ENCODE data around the gene FIGNL2.
"Not testable (repeated sequence)": the region's sequence is repeated elsewhere in the genome, so short reads cannot be mapped to it uniquely, and the experiment has no call there.

The FIGNL2 gene

GRCh38 chr12:51813931-51814310, 34.6 kb downstream of the FIGNL2 start:
- no peak for DNase-seq

GRCh38 chr12:51812871-51813270, 35.6 kb downstream of the FIGNL2 start:
- no peak for DNase-seq

GRCh38 chr12:51811203-51812202, 37.0 kb downstream of the FIGNL2 start:
- no peak for DNase-seq

GRCh38 chr12:51809193-51809592, 39.3 kb downstream of the FIGNL2 start:
- no peak for DNase-seq

GRCh38 chr12:51806896-51807295, 41.6 kb downstream of the FIGNL2 start:
- DNase-seq, result no peak

GRCh38 chr12:51801027-51801426, 47.5 kb downstream of the FIGNL2 start:
- DNase-seq, result no peak

- DNase-seq, result no peak
Measured at GRCh38 chr12:51798501-51798900, 50.0 kb downstream of the FIGNL2 start.

- DNase-seq, result not testable (repeated sequence)
Measured at GRCh38 chr12:51798051-51798450, 50.5 kb downstream of the FIGNL2 start.

GRCh38 chr12:51797301-51797700, 51.2 kb downstream of the FIGNL2 start:
- DNase-seq, result no peak

GRCh38 chr12:51793201-51793600, 55.3 kb downstream of the FIGNL2 start:
- DNase-seq, result no peak

GRCh38 chr12:51792417-51792816, 56.1 kb downstream of the FIGNL2 start:
- DNase-seq, result no peak

GRCh38 chr12:51788876-51789275, 59.6 kb downstream of the FIGNL2 start:
- DNase-seq, result no peak

- no peak for DNase-seq
Measured at GRCh38 chr12:51785906-51786305, 62.6 kb downstream of the FIGNL2 start.

GRCh38 chr12:51784688-51785087, 63.8 kb downstream of the FIGNL2 start:
- DNase-seq, result no peak

- no peak for DNase-seq
Measured at GRCh38 chr12:51779876-51780275, 68.6 kb downstream of the FIGNL2 start.

GRCh38 chr12:51777973-51778372, 70.5 kb downstream of the FIGNL2 start:
- DNase-seq, result no peak

- DNase-seq, result no peak
Measured at GRCh38 chr12:51777457-51777856, 71.1 kb downstream of the FIGNL2 start.

GRCh38 chr12:51774933-51775332, 73.6 kb downstream of the FIGNL2 start:
- DNase-seq, result no peak

- DNase-seq, result no peak
Measured at GRCh38 chr12:51773145-51773869, 75.2 kb downstream of the FIGNL2 start.

- no peak for DNase-seq
Measured at GRCh38 chr12:51771008-51771407, 77.5 kb downstream of the FIGNL2 start.
